Raji (cell line): ENCODE results near the gene DPYSL5.

Source experiments
- POLR2A ChIP-seq: IDR thresholded peaks from 2 replicates; pipeline ENCODE4 v1.6.1; 2011; ENCODE audit warnings: low read depth, low read length, control low read depth; ENCODE audit not compliant: insufficient read depth

The DPYSL5 gene

DNA sequence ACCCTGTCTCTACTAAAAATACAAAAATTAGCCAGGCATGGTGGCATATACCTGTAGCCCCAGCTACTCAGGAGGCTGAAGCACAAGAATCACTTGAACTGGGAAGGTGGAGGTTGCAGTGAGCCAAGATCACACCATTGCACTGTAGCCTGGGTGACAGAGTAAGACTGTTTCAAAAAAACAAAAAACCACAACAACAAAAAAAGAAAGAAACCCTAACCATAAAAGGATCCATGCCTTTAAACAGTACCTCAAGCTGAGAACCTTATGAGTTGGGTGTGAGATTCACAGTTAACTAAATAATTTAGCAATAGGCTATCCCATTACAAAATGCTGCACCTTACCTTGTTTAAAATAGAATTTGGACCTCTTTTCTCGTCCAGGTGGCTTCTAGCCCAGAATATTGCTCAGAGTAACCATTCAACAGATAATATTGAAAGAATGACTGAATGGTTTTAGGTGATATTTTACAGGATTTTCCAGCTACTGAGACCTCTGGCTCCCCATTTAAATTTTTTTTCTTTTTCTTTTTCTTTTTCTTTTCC is 6.4 kb downstream of the DPYSL5 start:
- TF ChIP-seq POLR2A, result no peak

DNA sequence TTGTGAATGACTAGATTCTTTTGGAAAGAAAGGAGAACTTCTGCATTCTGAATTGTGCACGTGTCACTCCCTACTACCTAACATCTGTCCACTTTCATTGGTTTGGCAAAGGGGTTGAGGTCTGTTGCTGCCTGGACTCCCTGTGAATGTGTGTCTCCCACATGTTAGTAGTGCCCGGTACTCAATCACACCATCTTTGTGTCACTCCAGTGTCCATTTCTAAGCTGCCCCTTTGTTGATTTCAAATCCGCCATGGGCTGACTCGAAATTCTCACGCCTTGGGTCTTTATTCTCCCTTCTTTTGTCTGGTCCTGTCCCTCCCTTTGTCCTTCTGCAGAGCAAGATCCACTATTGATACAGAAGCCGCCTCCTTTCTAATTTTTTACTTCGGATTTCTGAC is 7.5 kb downstream of the DPYSL5 start:
- TF ChIP-seq POLR2A, result no peak

DNA sequence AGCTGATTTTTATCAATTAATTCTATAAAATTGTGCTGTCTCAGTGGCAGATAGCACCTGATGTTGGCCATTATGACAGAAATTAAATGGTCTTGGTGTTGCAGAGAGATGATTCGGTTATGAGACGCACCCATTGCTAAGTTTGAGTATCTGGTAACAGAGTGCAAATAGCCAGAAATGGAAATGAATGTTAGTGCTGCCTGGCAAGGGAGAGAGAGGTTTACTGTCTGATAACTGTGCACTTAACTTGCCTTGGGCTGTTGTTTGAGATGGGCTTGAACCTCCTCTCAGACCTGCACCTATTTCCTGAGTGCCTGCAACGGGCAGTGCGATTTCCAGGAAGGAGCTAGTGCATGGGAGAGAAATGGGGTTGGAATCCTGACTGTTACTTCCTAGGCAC is 11.7 kb downstream of the DPYSL5 start:
- TF ChIP-seq POLR2A, result no peak

DNA sequence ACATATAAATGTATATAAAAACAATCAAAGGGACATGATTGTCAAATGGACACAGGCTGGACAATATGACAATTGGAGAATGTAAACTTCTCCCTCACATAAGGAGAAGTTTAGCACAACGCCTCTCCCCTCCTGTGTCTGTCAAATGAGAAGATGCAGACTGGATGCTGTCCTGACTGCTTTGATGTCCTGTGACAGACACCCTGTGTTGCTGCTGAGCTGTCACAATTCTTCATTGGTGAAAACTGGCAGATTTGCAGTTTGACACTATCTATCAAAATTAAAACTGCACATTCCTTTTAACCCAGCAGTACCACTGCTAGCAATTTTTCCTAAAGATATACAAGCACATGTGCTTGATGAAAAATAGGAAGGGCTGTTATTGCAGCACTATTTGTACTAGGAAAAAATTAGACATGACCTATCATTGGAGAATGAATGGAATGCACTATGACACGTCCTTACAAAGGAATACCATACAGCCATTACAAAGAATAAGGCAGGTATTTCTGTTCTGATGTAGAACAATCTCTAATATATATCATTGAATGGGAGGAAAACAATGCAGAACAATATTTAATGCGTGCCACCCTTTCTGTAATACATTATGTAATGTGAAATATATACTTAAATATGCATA is 12.4 kb downstream of the DPYSL5 start:
- no peak for TF ChIP-seq POLR2A

DNA sequence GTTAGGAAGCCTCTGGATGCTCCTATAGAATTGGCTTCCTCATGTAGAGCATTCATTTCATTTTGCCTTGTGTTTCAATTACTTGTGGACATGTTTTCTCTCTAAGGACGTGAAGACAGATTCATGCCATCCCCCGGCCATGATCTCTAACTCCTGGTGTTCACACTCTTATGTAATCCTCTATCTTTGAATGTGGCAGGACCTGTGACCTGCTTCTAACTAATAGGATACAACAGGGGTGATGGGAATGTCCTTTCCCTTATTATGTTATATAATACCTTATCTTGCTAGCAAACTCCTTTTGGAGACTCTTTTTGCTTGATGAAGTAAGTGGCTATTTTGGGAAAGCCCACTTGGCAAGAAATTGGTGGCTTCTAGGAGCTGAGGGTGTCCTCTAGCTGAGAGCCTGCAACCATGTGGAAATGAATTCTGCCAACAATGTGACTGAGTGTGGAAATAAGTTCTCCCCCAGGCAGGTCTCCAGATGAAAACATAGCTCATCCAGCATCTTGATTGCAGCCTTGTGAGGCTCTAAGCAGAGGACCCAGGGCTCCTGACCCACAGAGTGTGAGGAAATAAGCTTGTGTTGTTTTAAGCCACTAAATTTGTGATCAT is 13.8 kb downstream of the DPYSL5 start:
- no peak for TF ChIP-seq POLR2A

DNA sequence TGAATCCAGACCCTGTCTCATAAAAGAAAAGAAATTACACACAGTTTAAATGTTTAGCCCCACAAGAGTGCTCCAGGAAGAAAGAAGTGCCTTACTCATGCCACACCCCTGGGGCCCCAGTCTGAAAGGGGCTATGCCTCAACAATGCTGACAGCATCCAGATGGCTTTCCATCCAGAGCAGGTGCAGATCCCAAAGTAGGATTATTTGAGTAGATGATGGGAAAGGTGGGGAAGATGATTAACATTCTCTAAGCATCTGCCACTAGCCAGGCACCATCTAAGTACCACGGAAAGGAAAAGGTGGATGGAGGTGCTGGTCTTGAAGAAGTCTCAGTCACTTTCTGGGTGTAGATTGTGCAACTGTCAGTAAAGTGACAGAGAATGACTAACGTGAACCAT is 16.3 kb downstream of the DPYSL5 start:
- TF ChIP-seq POLR2A, result no peak

DNA sequence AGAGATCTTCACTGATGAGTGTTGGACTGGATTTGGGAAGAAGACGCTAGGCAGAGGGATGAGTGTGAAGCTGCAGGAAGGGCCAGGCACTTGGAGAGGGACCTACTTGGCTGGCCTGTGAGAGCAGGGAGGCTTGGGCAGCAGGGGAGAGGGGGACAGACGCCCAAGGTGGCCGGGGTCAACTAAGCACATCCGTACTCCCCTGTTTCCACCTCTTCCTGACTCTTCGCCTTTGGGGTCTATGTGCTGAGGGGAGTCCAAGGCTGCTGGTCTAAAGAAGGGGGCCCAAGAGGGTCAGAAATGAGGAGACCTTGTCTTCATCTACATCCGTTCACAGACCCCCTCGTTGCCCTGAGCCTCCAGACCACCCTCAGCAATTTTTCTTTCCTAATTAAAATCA is 16.7 kb downstream of the DPYSL5 start:
- TF ChIP-seq POLR2A, result no peak

DNA sequence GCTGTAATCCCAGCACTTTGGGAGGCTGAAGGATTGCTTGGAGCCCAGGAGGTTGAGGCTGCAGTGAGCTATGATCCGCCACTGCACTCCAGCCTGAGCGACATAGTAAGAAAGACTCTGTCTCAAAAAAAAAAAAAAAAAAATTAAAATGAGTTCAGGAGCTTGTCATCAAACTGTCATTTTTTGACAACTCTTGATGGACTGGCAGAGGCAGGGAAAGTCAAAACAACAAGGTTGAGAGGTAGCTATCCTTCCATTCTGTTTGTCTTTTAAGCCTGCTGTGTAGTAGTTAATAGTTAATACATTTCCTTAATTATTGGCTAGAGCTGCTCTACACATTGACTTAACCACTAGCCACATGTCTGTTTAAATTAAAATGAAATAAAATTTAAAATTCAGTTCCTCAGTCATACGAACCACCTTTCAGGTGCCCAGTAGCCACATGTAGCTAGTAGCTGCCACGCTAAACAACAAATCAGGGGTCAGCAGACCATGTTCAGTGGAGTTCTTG is 22.7 kb downstream of the DPYSL5 start:
- TF ChIP-seq POLR2A, result no peak

DNA sequence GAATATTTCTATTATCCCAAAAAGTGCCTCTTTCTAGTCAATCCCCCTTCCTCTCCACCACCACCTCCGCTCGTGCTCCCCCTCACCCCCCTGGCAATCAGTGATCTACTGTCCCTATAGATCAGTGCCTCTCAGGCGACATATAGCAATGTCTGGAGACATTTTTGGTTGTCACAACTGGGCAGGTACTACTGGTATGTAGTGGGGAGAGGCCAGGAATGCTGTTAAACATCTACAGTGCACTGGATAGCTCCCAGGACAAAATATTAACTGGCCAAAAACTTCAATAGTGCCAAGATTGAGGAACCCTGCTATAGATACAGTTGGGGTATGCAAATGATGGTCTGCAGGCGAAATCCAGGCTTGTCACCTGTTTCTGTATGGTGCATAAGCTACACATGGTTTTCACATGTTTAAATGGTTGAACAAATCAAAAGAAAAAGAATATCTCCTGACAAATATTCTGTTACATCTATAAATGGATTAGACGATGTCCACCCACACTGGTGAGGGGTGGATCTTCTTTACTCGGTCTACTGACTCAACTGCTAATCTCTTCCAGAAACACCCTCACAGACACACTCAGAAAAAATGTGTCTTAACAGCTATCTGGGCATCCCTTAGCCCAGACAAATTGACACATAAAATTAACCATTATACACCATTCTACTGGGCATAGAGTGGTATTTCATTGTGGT is 25.5 kb downstream of the DPYSL5 start:
- TF ChIP-seq POLR2A, result no peak

DNA sequence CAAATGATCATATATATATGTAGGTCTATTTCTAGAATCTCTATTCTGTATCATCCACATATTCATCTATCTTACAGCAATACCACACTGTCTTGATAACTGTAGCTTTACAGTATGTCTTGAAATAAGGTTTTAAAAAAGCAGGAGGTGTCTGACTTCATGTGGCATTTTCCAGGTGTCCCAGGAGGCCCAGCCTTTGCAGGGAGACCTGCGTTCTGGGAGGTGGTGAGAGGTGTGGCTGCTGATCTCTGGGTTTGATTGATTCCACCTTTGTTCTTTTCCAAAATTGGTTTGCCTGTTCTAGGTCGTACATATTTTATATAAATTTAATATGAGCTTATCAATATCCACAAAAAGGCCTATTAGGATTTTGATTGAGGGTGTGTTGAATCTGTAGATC is 26.6 kb downstream of the DPYSL5 start:
- TF ChIP-seq POLR2A, result no peak

DNA sequence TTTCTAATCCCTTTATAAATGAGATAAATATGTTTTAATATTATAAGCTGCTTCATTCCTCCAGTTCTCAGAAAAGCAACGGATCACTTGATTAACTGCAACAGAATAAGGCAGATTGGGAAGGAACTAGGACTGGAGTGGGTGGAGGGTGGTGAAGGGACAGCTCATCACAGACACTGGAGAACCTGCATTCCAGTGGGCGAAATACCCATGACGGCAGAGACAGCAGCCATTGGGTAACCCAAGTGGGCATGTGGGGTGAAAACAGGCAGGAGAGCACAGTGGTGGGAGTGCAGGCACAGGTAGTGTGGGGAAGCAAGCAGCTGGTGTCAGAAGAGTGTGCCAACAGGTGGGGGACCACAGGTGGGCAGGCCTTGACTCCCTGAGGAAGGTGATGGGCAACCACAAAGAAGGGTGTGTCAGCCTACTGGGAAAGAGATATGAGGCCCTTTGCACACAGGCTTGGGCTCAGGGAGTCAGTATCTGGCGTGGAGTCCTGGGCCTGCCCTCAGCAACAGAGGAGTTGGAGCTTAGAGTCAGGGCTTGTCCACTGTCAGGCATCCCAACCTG is 27.2 kb downstream of the DPYSL5 start:
- TF ChIP-seq POLR2A, result no peak

DNA sequence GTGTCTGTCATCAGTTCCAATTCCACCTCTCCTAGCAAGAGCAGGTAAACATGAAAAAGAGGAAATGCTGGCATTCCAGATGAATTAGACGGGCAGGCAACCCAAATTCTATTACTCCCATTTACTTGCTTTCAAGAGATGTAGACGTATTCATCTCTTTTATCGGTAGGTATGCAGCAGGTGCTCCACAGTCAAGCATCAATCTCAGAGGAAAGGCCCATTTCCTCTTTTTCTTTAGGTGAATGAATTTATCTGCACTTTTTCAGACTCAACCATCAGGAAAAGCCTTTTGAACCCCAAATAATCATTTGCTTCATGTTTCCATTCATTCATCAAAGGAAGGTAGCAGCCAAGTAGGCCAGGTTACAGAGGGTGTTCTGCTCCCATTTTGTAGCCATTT is 27.9 kb downstream of the DPYSL5 start:
- no peak for TF ChIP-seq POLR2A

DNA sequence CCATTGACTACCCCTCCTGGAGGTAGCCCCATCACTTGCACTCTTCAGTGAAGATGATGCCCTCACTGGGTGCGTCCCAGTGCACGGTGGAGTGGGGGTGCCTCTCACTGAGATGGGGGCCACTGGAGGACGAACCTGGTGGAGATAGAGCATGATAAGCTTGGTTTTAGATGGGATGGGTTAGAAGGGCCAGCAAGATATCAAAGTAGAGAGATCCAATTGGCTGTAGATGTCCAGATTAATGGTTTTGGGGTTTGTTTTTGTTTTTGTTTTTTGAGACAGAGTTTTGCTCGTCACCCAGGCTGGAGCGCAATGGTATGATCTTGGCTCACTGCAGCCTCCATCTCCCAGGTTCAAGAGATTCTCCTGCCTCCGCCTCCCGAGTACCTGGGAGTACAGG is 28.3 kb downstream of the DPYSL5 start:
- no peak for TF ChIP-seq POLR2A

DNA sequence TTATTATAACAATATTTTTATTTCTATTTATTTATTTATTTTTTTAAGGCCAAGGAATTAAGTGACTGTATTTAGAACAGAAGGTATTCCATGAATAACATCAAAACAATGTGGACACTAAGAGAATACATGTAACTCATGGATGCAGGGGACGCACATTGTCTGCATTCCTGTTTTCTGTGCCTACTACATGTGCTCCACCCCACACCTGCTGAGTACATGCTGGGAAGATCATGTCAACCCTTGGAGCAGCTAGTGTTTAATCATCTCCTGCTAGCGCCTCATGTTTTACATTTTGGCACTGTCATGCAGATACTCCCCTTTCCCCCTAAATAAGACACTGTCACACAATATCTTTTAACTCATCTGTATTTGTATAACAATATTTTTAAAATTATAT is 29.3 kb downstream of the DPYSL5 start:
- no peak for TF ChIP-seq POLR2A

DNA sequence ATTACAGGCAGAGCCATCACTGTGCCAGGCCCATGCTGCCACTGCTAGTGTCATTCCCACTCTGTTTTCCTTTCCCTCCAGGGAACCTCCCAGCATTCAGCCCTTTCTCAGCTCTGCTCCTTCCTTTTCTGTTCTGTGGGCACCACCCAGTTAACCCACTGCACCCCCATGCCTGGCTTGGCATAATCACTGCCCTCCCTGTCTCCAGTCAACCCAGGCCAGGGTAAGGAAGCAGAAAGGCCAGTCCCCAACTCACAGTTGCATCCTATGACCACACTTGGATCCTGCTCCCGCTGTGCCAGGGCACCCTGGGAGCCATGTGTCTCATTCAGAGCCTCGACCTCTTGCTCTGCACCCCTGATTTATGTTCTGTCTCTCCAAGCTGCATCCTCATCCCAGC is 32.2 kb downstream of the DPYSL5 start:
- no peak for TF ChIP-seq POLR2A
